GOT3 (cell line): Measurements from ENCODE around the gene PDE4C.
"Not testable (repeated sequence)": the region's sequence is repeated elsewhere in the genome, so short reads cannot be mapped to it uniquely, and the experiment has no call there.

Source experiments
- DNase-seq: peaks from one replicate; lab custom pipeline; 2025; ENCODE audit warnings: mixed read lengths; lab: John Stamatoyannopoulos, UW

PDE4C gene

DNA sequence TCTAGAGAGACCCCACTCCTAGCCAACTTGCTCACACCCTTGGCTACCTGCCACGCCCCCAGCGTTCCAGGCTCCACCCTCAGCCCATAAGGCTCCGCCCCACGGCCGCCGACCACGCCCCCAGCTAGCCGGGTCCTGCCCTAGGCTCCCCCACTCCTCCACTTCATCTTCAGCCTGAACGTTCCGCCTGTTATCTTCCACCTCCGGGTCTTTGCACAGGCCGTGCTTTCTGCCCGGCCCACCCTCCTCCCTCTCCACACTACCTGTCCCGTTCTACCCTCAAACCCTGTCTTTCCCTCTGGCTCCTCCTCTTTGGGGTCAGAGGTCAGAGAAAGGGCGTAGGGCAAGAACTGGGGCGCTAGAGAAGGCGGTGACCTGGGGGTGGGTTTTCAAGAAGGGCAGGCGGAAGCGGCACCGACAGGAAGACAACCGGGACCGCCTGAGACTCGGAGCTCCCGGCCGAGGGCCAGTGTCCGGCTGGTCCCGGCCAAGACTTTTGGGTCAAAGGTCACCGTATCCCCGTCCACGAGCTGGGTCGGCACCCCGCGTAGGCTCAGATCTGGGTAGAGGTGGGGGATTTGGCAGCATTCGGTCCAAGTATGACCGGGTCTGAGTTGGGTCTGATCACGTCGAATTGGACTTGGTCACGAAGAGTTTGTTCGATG is 2.2 kb downstream of the PDE4C start:
- no peak for DNase-seq

DNA sequence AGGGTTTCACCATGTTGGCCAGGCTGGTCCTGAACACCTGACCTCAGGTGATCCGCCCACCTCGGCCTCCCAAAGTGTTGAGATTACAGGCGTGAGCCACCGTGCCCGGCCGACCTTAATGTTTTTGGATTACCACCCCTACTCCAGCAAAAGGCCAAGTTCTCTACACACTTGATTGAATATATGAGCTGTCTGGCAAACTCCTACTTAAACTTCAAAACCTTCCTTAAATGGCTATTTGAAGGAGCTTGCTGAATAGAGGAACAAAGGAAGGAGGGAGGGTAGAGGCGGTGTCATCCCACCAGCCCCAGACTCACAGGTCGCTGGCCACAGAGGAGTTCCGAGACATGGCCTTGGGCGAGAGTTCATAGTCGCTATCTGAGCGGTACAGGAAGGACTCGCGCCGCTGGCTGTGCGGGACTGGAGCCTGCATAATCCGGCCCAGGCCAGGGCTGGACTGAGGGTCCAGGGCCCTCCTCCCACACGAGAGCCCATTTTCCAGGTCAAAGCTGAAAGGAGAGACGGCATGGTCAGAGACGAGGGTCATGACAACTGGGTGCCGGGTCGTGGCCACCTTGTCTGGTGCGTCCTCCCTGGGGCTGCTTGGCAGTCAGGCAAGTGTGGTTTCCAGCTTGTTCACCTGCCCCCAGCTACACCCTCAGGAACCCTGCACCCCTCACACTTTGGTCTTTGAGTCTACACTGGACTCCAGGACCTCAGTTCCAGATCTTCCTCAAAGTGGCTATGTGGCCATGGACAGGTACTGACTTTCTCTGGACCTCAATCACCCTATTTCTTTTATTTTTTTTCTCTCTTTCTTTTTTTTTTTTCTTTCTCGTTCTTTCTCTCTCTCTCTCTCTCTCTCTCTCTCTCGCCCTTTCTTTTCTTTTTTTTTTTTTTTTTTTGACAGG is 4.2 kb downstream of the PDE4C start:
- DNase-seq = no peak

DNA sequence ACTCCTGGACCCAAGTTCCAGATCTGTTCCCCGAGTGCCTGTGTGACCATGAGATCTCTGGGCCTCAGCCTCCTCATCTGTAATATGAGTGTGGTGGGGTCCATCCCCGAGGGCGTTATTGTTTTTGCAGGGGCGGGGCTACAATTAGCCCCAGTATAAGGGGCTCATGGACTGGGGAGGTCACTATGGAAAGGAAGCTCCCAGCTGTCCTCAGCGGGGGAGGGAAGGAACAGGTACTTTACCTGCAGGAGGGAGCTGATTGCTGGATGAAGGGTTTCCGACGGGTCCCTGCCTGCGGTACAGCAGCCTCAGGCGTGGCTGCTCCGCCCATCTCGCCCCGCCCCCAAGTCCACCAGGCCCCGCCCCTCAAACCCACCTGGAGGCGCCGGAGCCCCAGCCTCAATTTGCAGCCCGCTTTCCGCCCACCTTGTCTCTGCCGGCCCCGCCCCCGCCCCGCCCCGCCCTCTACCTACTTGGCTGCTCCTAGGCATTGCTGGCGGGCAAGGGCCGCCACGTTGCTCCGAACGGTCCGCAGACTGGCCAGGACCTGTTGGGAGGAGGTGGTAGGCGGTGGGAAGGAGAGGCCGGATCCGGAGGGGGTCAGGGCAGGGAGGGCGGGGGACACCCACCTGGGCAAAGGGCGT is 5.5 kb downstream of the PDE4C start:
- DNase-seq = no peak

DNA sequence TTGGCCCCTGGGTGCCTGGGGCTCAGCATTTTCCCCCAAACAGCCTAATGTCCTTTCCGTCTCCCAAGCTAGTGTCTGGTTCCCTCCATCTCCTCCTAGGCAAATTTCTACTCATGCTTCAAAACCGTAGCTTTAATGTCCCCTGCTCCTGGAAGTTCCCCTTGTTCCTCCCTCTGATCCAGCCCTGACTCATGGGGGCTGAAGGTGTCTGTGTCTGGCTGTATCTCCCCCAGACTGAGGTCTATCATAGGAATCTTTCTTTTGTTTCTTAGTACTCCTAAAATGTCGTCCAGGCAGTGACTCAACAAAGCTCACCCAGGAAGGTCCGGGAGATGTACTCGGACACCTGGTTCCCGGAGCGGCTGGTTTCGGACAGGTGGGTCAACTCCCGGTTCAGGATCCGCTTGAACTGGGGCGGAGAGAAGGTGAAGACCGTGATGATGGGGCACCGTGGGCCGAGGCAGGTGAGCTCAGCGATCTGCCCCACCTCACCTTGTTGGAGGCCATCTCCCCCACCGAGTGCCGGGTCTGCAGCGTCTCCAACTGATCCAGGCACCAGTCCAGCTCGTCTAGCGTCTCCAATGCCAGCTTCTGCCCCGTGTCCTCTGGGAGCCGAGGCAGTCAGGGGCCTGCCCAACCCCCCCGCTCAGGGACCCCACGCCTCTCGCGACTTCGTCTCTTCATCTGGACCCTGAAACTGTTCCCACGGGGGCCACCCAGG is 6.2 kb downstream of the PDE4C start:
- no peak for DNase-seq

DNA sequence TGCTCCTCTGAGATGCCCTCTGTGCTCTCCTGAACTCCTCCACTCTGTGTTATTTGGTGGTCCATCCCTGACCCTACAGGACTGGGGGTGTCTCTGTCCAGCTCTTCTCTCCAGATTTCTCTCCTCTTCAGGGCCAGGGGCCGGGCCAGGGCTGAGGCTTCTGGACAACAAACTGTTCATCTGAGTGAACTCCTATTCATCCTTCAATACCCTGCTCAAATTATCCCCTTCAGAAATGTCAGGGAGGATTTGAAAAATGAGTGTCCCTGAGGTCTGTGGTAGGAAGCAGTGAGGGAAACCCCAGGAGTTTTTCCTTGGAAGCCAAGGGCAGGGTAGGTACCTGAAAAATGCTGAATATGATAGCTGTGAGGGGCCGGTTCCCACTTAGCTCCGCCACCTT is 7.6 kb downstream of the PDE4C start:
- no peak for DNase-seq

DNA sequence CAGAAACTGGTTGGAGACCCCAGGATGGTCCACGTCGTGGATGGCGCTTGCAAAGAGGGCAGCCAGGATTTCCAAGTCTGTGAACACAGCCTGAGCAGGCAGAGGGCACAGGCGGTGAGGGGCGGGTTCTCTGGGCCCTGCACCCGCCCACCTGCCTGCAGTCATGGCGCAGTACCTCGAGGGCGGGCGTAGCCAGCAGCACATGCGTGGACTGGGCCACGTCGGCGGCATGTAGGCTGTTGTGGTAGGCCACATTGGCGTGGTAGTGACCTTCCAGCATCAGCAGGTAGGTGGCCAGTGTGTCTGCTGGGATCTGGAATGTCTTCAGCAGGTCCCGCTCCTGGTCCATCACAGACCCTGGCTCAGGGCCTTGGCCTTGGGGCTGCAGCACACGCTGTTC is 8.1 kb downstream of the PDE4C start:
- no peak for DNase-seq

DNA sequence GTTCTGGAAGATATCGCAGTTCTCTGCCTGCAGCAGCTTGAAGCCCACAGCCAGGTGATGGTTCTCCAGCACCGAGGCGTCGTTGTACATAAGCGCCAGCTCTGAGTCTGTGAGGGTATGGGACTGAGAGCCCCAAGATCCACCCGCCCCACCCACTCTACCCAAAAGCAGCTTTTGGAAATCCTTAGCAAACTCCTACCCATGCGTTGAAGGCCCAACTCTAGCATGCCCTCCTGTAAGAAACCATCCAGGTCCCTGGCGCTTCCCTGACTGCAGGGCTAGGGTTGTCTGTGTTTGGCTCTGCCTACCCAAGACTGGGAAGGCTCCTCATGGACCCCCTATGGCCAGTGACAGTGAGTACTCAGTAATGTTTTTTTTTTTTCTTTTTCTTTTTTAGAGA is 9.4 kb downstream of the PDE4C start:
- DNase-seq = no peak

DNA sequence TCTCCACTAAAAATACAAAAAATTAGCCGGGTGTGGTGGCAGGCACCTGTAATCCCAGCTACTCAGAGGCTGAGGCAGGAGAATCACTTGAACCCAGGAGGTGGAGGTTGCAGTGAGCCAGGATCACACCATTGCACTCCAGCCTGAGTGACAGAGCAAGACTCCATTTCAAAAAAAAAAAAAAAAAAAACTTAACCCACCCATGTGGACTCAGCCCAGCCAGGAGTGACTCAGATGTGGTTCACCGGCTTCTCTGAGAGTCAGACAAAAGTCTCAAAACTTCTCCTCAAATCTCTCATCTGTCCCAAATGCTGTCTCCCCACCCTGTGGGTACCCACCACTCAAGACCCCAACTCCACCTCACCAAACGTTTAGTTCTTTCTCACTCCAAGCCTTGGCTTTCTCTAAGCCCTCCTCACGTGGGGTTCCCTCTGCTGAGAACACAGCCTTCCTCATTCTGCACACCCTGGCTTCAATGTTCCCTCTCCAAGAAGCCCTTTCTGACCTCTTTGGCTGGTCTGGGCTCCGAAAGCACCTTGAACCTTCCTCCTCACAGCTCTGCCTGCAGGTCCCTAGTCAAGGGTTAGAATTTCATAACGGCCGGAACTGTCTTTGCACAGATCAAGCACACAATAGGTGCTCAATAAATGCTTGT is 11.3 kb downstream of the PDE4C start:
- DNase-seq = no peak

DNA sequence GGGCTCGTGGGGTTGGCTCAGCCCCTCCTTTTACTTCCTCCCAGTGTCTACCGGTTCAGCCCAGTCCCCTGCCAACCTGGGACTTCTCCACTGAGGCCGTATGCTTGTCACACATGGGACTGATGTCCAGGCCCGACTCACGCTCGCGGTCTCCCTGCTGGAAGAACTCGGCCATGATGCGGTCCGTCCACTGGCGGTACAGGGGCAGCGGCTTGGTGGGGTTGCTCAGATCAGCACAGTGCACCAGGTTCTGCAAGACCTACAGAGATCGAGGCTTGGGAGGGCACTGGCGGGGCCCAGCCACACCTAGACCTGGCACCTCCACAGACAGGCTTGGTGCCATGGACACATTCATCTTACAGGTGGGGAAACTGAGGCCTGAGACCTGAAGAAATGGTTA is 14.6 kb downstream of the PDE4C start:
- no peak for DNase-seq

DNA sequence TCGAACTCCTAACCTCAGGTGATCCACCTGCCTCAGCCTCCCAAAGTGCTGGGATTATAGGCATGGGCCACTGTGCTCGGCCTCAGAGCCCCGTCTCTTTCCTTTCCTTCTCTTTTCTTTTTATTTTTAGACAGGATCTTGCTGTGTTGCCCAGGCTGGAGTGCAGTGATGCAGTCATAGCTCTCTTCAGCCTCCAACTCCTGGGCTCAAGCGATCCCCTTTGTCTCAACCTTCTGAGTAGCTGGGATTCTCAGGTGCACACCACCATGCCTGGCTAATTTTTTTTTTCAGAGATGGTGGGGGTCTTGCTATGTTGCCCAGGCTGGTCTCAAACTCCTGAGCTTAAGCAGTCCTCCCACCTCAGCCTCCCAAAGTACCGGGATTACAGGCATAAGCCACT is 16.3 kb downstream of the PDE4C start:
- not testable (repeated sequence) for DNase-seq

DNA sequence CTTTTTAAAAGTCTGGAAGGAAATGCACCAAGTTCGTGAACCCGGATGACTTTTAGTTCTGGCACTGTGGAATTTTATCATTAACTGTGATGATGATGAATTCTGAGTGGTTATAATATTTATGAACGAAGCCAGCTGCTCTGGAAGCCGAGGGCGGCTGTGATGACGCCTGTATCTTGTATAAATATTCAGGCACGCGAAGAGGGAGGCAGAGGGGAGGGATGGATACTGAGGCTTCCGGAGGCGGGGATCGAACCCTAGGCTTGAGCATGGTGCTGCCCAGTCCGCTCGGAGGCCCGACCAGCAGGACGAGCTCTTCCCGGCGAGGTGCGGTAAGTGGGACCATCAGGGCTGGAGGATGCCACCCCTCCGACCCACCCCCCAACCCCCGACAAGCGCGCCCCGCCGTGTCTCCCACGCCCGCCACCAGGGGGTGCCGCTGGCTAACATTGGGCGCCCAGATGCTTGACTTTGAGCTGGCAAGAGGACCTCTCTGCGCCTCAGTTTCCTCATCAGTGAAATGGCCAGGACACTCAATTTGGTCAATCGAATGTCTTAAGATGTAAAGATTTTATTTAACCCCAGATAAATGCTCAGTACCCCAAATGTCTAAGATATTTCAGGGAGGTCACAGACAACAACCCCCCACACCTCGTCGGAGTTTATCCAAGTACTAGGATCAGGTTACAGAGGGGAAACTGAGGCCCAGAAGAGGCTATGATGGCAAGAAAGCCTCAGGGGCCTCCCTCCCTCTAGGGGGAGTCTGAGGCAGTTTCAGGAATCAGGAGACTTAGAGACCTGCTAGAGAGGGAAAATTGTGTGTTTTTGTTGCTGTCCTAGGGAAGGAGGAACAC is 17.9 kb downstream of the PDE4C start:
- DNase-seq = no peak

DNA sequence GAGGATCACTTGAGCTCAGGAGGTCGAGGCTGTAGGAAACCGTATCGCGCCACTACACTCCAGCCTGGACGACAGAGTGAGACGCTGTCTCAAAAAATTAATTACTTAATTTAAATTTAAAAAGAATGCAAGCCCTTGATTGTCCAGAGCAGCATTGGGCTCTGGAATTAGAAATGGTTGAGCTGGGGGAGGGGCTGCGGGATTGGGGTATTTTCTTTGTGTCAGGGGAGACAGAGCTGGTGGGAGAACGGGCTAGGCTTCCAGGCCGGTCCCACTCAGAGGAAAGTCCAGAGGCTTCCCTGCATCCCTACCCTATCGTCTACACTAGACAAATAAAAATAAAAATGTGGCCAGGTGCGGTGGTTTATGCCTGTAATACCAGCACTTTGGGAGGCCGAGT is 20.2 kb downstream of the PDE4C start:
- DNase-seq = no peak

DNA sequence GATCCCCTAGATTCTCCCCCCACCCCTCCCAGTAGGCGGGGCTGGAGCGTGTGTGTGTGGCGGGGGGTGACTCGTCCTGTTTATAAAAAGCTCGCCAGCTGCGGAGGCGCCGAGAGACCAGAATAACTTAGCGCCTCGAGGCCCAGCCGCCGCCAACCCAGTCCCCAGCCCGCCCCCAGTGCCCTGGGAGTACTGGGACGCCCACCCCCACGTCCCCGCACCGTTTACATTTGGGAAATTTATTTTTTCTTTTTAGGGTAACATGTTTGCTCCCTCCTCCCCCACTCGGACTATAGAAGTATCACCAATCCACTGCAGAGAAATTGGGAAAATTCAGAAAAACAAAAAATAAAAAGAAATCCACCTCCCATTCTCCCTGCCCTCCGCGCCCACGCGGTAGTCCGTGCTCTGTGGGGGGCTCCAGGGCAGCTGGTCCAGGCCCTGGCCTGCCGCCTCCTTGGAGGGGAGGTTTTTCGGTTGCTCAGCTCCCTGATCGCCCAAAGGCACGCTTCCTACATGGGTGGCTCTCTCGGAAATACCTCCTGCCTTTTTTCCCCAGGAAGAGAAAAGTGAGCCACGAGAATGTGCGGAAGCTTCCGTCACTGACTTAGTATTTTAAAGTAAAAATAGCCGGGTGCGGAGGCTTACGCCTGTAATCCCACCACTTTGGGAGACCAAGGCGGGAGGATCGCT is 20.9 kb downstream of the PDE4C start:
- no peak for DNase-seq

DNA sequence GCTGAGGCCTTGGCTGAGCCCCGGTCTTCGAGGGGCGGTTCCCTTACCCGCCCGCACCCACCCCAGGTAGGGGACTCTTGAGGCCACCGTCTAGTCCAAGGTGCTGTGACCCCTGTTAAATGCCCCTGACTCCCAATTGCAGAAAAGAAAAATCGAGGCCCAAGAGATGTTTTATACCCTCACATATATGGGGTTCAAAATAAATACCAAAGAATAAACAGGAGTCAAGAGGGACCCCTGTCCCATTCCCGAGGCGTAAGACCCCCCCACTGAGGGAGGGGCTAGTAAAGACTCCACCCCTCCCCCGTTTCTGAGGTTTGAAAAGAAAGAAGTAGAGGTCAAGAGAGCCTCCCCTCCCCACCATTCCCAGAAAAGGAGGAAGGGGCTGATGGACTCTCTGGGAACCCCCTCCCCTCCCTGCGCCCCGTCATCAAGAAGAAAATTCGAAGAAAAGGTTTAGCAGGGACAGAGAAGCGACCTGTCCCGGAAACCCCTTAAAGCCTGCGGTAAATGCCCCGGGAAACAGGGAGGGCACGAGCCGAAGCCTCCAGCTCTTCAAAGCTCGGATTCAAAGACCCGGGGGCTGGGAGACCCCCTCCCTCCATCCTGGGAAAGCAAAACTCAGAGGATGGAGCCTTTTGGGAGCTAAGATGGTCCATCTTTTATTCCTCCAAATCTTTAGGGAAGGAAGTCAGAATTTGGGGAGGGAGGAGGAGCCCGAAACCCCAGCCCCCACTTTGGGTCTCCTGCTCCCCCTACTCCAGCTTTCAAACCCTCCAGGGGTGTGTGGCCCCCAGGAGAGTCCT is 21.6 kb downstream of the PDE4C start:
- DNase-seq = no peak

DNA sequence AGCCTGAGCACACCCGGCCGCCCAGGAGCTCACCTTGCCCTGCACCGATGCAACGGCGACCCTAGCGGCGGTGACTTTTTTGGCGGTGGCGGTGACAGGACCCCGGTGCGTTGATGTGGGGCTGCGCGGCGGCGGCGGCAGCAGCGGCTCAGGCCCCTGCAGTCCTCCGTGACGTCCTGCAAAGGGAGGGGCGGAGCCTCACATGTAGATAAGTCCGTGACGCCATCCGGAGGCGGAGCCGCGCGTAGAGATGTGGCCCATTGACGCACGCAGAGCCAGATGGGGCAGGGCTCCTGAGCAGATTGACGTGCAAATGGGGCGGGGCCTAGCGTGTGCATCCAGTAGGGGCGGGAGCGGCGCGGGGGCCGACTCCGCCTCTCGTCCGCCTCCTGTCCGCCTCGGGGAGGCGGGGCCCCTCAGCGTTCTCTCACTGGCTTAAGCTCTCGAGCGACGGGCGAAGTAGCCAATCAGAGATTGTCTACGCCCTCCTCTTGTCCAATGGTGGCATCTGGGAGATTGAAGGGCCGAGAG is 22.3 kb downstream of the PDE4C start, which contains the start of gene RAB3A:
TSS of gene RAB3A (minus strand) at position 180 of the 531 bp plus-strand sequence. CDS start 1,302 bp downstream, outside the sequence.
- DNase-seq = peak; percentile 98

DNA sequence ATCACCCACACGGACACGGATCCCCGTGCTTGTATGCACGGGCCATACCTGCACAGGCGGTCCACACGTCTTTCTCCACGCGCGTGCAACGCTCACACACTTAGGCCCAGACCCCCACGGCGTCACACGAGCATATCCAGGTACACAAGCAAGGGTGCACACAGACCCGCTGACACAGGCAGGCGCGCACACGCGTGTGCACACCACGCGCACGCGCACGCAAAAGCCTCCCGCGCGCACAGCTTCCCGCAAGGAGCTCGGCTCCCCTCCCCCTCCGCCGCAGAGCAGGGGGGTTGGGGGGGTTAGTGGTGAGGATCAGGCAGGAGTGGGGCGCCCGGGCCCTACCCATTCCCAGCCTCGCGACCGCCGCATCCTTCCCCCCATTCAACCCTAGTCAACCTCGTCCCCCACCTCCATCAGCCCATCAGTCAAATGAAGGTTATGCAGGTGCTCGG is 22.8 kb downstream of the PDE4C start:
- no peak for DNase-seq

DNA sequence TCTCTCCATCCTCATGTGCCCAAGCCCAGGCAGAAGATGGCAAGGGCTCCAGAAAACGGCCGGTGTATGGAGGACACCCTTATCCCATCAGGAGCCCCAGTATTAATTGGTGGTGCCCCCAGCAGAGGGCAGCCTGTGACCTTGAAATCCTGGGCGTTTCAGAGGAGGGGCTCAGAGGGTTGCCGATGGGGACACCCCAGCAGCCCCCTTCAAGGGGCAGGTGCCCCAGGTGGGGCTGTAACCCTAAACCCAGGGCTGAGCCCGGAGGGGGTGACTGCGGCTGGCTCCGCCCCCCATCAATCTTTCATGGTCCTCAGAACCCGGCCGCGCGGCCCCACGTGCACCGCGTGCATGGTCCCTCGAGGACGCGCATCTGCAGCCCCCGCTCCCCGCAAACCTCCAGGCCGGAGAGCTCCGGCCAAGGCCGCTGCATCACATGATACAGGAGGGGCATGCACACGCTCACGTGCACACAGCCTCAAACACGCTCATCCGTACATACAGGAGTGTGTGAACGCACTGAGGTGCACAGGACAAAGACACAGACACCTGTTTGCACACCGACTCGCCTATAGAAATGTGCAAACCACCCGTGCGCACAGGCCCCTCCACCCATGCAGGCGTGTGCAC is 23.3 kb downstream of the PDE4C start:
- DNase-seq = no peak

DNA sequence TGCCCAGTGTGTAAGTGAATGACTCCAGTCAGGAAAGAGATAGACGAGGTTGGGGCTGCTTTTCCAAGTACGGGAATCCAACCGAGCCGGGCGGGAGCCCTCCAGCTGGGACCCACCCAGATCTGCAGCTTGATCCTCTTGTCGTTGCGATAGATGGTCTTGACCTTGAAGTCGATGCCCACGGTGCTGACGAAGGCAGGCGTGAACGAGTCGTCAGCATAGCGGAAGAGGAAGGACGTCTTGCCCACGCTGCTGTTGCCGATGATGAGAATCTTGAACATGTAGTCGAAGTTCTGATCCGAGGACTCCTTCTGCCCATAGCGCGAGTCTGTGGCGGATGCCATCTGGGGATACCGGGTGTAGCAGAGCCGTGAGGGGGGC is 23.9 kb downstream of the PDE4C start:
- no peak for DNase-seq
